ENCODE data around the gene LRP2BP. TPM values are rescaled to one million over a fixed set of nuclear protein-coding genes. Genes with fewer than 3 reads are reported as not detected.

Gene LRP2BP
- total and polyA plus RNA-seq, 5 donors, result 1.3 to 2.9 (median 1.7) TPM

DNA sequence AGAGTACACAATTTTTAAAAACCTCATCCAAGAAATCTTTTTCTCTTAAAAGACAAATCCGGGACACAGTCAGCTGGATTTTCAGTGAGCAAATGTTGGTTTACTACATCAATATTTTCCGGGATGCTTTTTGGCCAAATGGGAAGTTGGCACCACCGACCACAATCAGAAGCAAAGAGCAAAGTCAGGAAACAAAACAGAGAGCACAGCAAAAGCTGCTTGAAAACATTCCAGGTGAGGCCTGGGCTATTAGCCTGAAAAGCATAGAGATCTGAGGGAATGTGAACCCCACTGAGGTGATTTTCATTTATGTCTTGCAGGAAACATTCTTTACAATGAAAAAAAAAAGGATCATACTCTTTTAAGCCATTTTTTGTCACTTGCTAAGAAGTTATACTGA, 33.9 kb downstream of the LRP2BP start:
- no peak overlapping the region for H3K27ac ChIP-seq (ENCODE audit: low read length)
- H3K4me1 ChIP-seq (ENCODE audit: control insufficient read depth, insufficient read depth, low read length), result no peaks in the 10 kb centered on the region
- intact Hi-C loops (cut with DNase I), result no loop called here

DNA sequence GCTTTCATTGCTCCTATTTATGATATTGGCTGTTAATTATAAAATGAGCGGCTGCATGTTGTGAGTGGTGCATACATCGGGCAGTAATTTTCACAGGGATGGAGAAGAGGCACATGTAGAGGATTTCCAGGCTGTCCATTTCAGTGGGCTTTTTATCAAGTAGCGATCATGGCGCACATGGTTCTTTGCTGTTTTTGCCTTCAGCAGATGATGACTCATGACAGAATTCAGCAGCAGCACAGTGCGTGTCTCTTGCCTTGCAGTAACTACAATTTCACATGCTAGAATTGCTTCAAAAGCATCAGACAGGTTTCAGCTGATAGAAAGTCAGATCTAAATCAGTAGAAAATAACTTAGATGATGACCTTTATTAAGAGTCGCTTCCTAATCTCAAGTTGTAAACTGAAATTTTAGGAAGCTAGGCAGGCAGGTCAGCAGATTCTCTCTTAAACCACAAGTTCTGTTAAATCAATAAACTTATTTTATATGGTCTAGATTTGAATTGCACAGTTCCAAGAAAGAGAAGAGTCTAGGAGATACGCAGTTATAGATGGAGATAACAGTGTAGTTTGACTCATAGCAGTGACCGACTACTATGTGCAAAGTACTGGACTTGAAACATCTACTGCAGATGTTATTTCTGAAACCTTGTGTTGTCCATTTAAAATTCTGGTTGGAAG, 35.8 kb downstream of the LRP2BP start:
- ATAC-seq (no peak), DNase-seq (no peak)
- intact Hi-C loops (cut with DNase I), result no loop called here
- 99% methylated on average over 8 of the region's 8 CpGs for WGBS
- Histone ChIP-seq H3K4me3 (ENCODE audit: low read length) (no peak overlapping the region), H3K9me3 (ENCODE audit: control insufficient read depth, low read length) (no peaks in the 10 kb centered on the region), H3K4me1 (ENCODE audit: control insufficient read depth, insufficient read depth, low read length) (no peaks in the 10 kb centered on the region), H3K27me3 (ENCODE audit: control insufficient read depth, insufficient read depth) (no peaks in the 10 kb centered on the region), H3K27ac (ENCODE audit: low read length) (no peak overlapping the region)

More for the DNA sequence above, 33.9 kb downstream of the LRP2BP start:
- ATAC-seq (no peak), DNase-seq (no peak)
- Histone ChIP-seq H3K27me3 (ENCODE audit: control insufficient read depth, insufficient read depth) (no peaks in the 10 kb centered on the region), H3K4me3 (ENCODE audit: low read length) (no peak overlapping the region), H3K9me3 (ENCODE audit: control insufficient read depth, low read length) (no peaks in the 10 kb centered on the region)
- 78% methylated on average over 3 of the region's 3 CpGs for WGBS

DNA sequence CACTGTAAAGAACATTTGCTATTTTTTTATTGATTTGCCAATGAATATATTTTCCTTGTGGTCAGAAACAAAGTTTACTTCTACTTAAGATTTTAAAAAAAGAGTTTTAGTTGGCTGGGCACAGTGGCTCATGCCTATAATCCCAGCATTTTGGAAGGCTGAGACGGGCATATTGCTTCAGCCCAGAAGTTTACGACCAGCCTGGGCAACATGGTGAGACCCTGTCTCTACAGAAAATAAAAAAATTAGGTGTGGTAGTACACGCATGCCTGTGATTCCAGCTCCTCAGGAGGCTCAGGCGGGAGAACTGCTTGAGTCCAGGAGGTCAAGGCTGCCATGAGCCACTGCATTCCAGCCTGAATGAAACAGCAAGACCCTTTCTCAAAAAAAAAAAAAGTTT, 36.8 kb downstream of the LRP2BP start:
- no peak for ATAC-seq
- DNase-seq, result no peak
- Histone ChIP-seq H3K27me3 (ENCODE audit: control insufficient read depth, insufficient read depth) (no peaks in the 10 kb centered on the region), H3K4me3 (ENCODE audit: low read length) (no peak overlapping the region), H3K27ac (ENCODE audit: low read length) (no peak overlapping the region), H3K9me3 (ENCODE audit: control insufficient read depth, low read length) (no peaks in the 10 kb centered on the region), H3K4me1 (ENCODE audit: control insufficient read depth, insufficient read depth, low read length) (no peaks in the 10 kb centered on the region)
- 92% methylated on average over 4 of the region's 4 CpGs for WGBS
- intact Hi-C loops (cut with DNase I), result no loop called here

GRCh38 chr4:185358514-185358913, 37.2 kb downstream of the LRP2BP start:
- DNase-seq (no peak), ATAC-seq (no peak)
- Histone ChIP-seq H3K27ac (ENCODE audit: low read length) (no peak overlapping the region), H3K4me3 (ENCODE audit: low read length) (no peak overlapping the region), H3K4me1 (ENCODE audit: control insufficient read depth, insufficient read depth, low read length) (no peaks in the 10 kb centered on the region), H3K9me3 (ENCODE audit: control insufficient read depth, low read length) (no peaks in the 10 kb centered on the region), H3K27me3 (ENCODE audit: control insufficient read depth, insufficient read depth) (no peaks in the 10 kb centered on the region)
- intact Hi-C loops (cut with DNase I), result no loop called here
- 80% methylated on average over 4 of the region's 4 CpGs for WGBS

- no peak overlapping the region for H3K4me3 ChIP-seq (ENCODE audit: low read length)
Measured at GRCh38 chr4:185357733-185358440, 37.8 kb downstream of the LRP2BP start.

GRCh38 chr4:185357211-185357610, 38.5 kb downstream of the LRP2BP start:
- ATAC-seq, result no peak
- Histone ChIP-seq H3K27me3 (ENCODE audit: control insufficient read depth, insufficient read depth) (no peaks in the 10 kb centered on the region), H3K4me3 (ENCODE audit: low read length) (no peak overlapping the region), H3K27ac (ENCODE audit: low read length) (no peak overlapping the region), H3K4me1 (ENCODE audit: control insufficient read depth, insufficient read depth, low read length) (no peaks in the 10 kb centered on the region), H3K9me3 (ENCODE audit: control insufficient read depth, low read length) (no peaks in the 10 kb centered on the region)
- DNase-seq, result no peak
- WGBS, result 92% methylated on average over 5 of the region's 5 CpGs
- intact Hi-C loops (cut with DNase I), result no loop called here

More at GRCh38 chr4:185357733-185358440, 37.8 kb downstream of the LRP2BP start:
- Histone ChIP-seq H3K27me3 (ENCODE audit: control insufficient read depth, insufficient read depth) (no peaks in the 10 kb centered on the region), H3K4me1 (ENCODE audit: control insufficient read depth, insufficient read depth, low read length) (no peaks in the 10 kb centered on the region), H3K9me3 (ENCODE audit: control insufficient read depth, low read length) (no peaks in the 10 kb centered on the region), H3K27ac (ENCODE audit: low read length) (no peak overlapping the region)
- ATAC-seq (no peak), DNase-seq (no peak)
- 69% methylated on average over 7 of the region's 7 CpGs for WGBS
- intact Hi-C loops (cut with DNase I), result no loop called here

DNA sequence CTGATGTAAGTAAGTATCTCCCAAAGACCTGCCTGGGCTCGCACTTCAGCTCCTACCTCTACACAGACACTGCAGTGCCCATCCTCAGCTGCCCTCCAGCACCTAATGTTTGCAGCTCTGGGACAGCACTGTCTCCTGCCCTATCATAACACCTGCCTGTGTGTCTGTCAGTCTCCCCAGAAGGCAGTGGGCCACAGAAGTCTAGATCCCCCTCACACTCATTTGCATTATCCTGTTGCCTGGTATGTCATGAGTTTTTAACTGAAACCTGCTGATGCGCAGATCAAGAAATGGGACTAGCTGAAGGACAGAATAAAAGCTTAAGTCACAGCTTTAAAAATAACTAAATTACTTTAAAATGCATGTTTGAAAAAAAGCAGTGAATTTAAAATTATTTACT, 43.0 kb downstream of the LRP2BP start:
- ATAC-seq, result no peak
- no peaks in the 10 kb centered on the region for H3K4me1 ChIP-seq (ENCODE audit: control insufficient read depth, insufficient read depth, low read length)
- WGBS, result 99% methylated on average over 2 of the region's 2 CpGs

GRCh38 chr4:185352202-185352601, 43.5 kb downstream of the LRP2BP start:
- ATAC-seq (no peak), DNase-seq (no peak)
- Histone ChIP-seq H3K27me3 (ENCODE audit: control insufficient read depth, insufficient read depth) (no peaks in the 10 kb centered on the region), H3K4me3 (ENCODE audit: low read length) (no peak overlapping the region), H3K27ac (ENCODE audit: low read length) (no peak overlapping the region), H3K4me1 (ENCODE audit: control insufficient read depth, insufficient read depth, low read length) (no peaks in the 10 kb centered on the region), H3K9me3 (ENCODE audit: control insufficient read depth, low read length) (no peaks in the 10 kb centered on the region)
- intact Hi-C loops (cut with DNase I), result no loop called here
- WGBS, result 90% methylated on average over 7 of the region's 7 CpGs

More for the DNA sequence above, 43.0 kb downstream of the LRP2BP start:
- no peaks in the 10 kb centered on the region for H3K27me3 ChIP-seq (ENCODE audit: control insufficient read depth, insufficient read depth)
- intact Hi-C loops (cut with DNase I), result no loop called here
- H3K4me3 ChIP-seq (ENCODE audit: low read length), result no peak overlapping the region
- DNase-seq, result no peak
- H3K9me3 ChIP-seq (ENCODE audit: control insufficient read depth, low read length), result no peaks in the 10 kb centered on the region
- no peak overlapping the region for H3K27ac ChIP-seq (ENCODE audit: low read length)

DNA sequence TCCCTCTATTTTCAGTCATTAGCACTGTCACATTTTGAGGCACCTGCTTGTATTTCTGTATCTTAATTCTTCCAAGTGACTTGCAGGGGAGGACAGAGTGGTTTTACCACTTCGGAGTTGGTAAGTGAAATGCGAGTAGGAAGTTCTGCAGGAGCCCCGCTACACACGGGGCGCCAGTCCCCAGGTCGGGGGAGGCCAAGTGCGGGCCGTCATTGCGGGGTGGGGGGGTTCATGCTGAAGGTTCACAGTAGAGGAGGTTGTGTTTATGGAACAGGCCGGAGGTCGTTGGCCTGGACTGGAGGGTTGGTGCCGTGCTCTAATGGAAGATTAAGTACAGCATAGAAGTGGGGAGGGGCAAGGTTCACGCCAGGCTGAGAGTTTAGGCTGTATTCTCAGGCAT, 44.0 kb downstream of the LRP2BP start:
- no peaks in the 10 kb centered on the region for H3K4me1 ChIP-seq (ENCODE audit: control insufficient read depth, insufficient read depth, low read length)
- DNase-seq (no peak), ATAC-seq (no peak)
- H3K27ac ChIP-seq (ENCODE audit: low read length), result no peak overlapping the region
- intact Hi-C loops (cut with DNase I), result no loop called here
- no peak overlapping the region for H3K4me3 ChIP-seq (ENCODE audit: low read length)
- no peaks in the 10 kb centered on the region for H3K9me3 ChIP-seq (ENCODE audit: control insufficient read depth, low read length)
- 94% methylated on average over 13 of the region's 13 CpGs for WGBS
- no peaks in the 10 kb centered on the region for H3K27me3 ChIP-seq (ENCODE audit: control insufficient read depth, insufficient read depth)

DNA sequence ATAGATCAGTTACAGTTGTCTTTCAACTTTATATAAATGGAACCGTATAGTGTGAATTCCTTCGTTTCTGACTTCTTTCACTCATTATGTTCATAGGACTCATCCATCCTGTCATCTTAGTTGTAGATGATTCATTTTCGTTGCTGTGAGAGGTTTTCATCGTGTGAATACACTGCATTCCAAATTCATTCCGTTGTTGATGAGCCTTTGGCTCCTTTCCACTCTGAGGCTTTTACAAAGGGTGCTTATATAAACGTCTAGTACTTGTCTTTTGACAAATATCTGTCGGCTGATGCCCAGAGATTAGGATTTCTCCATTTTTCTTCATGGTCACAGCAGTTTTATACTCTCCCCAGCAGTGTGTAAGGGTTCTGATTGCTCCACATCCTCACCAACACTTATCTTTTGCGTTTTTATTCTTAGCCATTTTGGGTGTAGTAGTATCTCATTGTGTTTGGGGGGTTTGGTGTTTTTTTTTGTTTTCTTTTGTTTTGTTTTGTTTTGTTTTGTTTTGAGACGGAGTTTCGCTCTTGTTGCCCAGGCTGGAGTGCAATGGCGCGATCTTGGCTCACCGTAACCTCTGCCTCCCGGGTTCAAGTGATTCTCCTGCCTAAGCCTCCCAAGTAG, 48.6 kb downstream of the LRP2BP start:
- H3K4me3 ChIP-seq (ENCODE audit: low read length), result no peak overlapping the region
- 84% methylated on average over 14 of the region's 14 CpGs for WGBS
- no peaks in the 10 kb centered on the region for H3K27me3 ChIP-seq (ENCODE audit: control insufficient read depth, insufficient read depth)
- H3K27ac ChIP-seq (ENCODE audit: low read length), result no peak overlapping the region
- intact Hi-C loops (cut with DNase I), result no loop called here
- no peaks in the 10 kb centered on the region for H3K9me3 ChIP-seq (ENCODE audit: control insufficient read depth, low read length)
- DNase-seq (no peak), ATAC-seq (no peak)
- peaks cover 2% of the 10 kb centered on the region for H3K4me1 ChIP-seq (ENCODE audit: control insufficient read depth, insufficient read depth, low read length)

GRCh38 chr4:185344743-185345538, 50.8 kb downstream of the LRP2BP start:
- 58% methylated on average over 6 of the region's 6 CpGs for WGBS
- intact Hi-C loops (cut with DNase I), result no loop called here
- no peak overlapping the region for H3K4me3 ChIP-seq (ENCODE audit: low read length)

More at GRCh38 chr4:185344743-185345538, 50.8 kb downstream of the LRP2BP start:
- ATAC-seq (peak in 1 of 2 donors; percentile 34), DNase-seq (no peak)
- Histone ChIP-seq H3K4me1 (ENCODE audit: control insufficient read depth, insufficient read depth, low read length) (peaks cover 4% of the 10 kb centered on the region), H3K9me3 (ENCODE audit: control insufficient read depth, low read length) (no peaks in the 10 kb centered on the region), H3K27ac (ENCODE audit: low read length) (no peak overlapping the region), H3K27me3 (ENCODE audit: control insufficient read depth, insufficient read depth) (no peaks in the 10 kb centered on the region)

All from right cardiac atrium (tissue), 5 donors.